Measurements from ENCODE around the gene RMI2.

RMI2 gene

GRCh38 chr16:11340710-11341109 is 4.5 kb upstream of the RMI2 start:
- DNase-seq (ENCODE audit: low read depth in 2 of 2), result no peak
- TF ChIP-seq CTCF (IDR thresholded peaks at IDR 0.05; ENCODE audit: low read depth, low read length), result no peak
- H3K4me3 ChIP-seq (replicated peaks in 1 of 2; ENCODE audit: low read depth in 2 of 2, low read length in 2 of 2), result no peak overlapping the region

GRCh38 chr16:11341371-11341770 is 3.9 kb upstream of the RMI2 start:
- DNase-seq (ENCODE audit: low read depth in 2 of 2), result no peak
- H3K4me3 ChIP-seq (replicated peaks in 1 of 2; ENCODE audit: low read depth in 2 of 2, low read length in 2 of 2), result no peak overlapping the region
- TF ChIP-seq CTCF (IDR thresholded peaks at IDR 0.05; ENCODE audit: low read depth, low read length), result no peak

GRCh38 chr16:11342021-11342855 is 3.0 kb upstream of the RMI2 start:
- DNase-seq (ENCODE audit: low read depth in 2 of 2), result no peak
- TF ChIP-seq CTCF (IDR thresholded peaks at IDR 0.05; ENCODE audit: low read depth, low read length), result no peak
- H3K4me3 ChIP-seq (replicated peaks in 1 of 2; ENCODE audit: low read depth in 2 of 2, low read length in 2 of 2), result no peak overlapping the region

- H3K4me3 ChIP-seq (replicated peaks in 1 of 2; ENCODE audit: low read depth in 2 of 2, low read length in 2 of 2), result no peak overlapping the region
- no peak for DNase-seq (ENCODE audit: low read depth in 2 of 2)
These were observed 1.6 kb downstream of the RMI2 start for GRCh38 chr16:11346700-11347319.

GRCh38 chr16:11347831-11348230 is 2.6 kb downstream of the RMI2 start:
- no peak for DNase-seq (ENCODE audit: low read depth in 2 of 2)
- TF ChIP-seq CTCF (IDR thresholded peaks at IDR 0.05; ENCODE audit: low read depth, low read length), result no peak
- H3K4me3 ChIP-seq (replicated peaks in 1 of 2; ENCODE audit: low read depth in 2 of 2, low read length in 2 of 2), result no peak overlapping the region

More at GRCh38 chr16:11346700-11347319, 1.6 kb downstream of the RMI2 start:
- TF ChIP-seq CTCF (IDR thresholded peaks at IDR 0.05; ENCODE audit: low read depth, low read length), result no peak

GRCh38 chr16:11348737-11349598 is 3.7 kb downstream of the RMI2 start:
- no peak overlapping the region for H3K4me3 ChIP-seq (replicated peaks in 1 of 2; ENCODE audit: low read depth in 2 of 2, low read length in 2 of 2)
- no peak for TF ChIP-seq CTCF (IDR thresholded peaks at IDR 0.05; ENCODE audit: low read depth, low read length)
- DNase-seq (ENCODE audit: low read depth in 2 of 2), result no peak
